Keratinocyte (primary cell): ENCODE results near the gene DNAJC11. TPM values are rescaled to one million over a fixed set of nuclear protein-coding genes. Genes with fewer than 3 reads are reported as not detected.

Experiments
- DNase-seq: peaks from one replicate; pipeline ENCODE4 v3.0.0-alpha.2; 2011; ENCODE audit warnings: low read depth, missing footprints, low spot score
- FAIRE-seq: peaks from 2 replicates; lab custom pipeline; 2011; peaks lifted over from hg19 to GRCh38; lab: Jason Lieb, UNC
- H2AFZ ChIP-seq: 2 replicates; pipeline ENCODE4 v1.6.0; 2012; ENCODE audit warnings: low read length, control low read depth, inconsistent platforms; ENCODE audit not compliant: control insufficient read depth
- H3K27ac ChIP-seq: 2 replicates; pipeline ENCODE4 v1.5.1; 2011; ENCODE audit warnings: low read length; ENCODE audit not compliant: control insufficient read depth, insufficient read depth
- H3K27me3 ChIP-seq: 3 replicates; pipeline ENCODE4 v1.6.0; 2011; ENCODE audit warnings: low read length; ENCODE audit not compliant: control insufficient read depth, insufficient read depth; ENCODE audit errors: extremely low read depth
- H3K36me3 ChIP-seq, 2 experiments: 2 replicates in 1 of 2; 3 replicates in 1 of 2; pipeline ENCODE4 v1.5.1; 2011; ENCODE audit warnings: low read length in 2 of 2, mild to moderate bottlenecking in 1 of 2; ENCODE audit not compliant: control insufficient read depth in 2 of 2, insufficient read depth in 2 of 2; ENCODE audit errors: extremely low read depth in 1 of 2
- H3K4me1 ChIP-seq: 3 replicates; pipeline ENCODE4 v1.5.1; 2011; ENCODE audit warnings: low read length; ENCODE audit not compliant: control insufficient read depth, insufficient read depth; ENCODE audit errors: extremely low read depth
- H3K4me2 ChIP-seq: 3 replicates; pipeline ENCODE4 v1.6.0; 2011; ENCODE audit warnings: low read depth, low read length; ENCODE audit not compliant: control insufficient read depth, insufficient read depth; ENCODE audit errors: extremely low read depth
- H3K4me3 ChIP-seq, 3 experiments: fragments of 200-600 bp in 1 of 3; sonication (generic) in 1 of 3; 2 replicates in 2 of 3; 3 replicates in 1 of 3; pipeline ENCODE4 v1.5.1; 2011 to 2016; ENCODE audit warnings: low read length in 3 of 3, mild to moderate bottlenecking in 3 of 3, control low read depth in 2 of 3, inconsistent platforms in 1 of 3, low read depth in 1 of 3, mixed read lengths in 1 of 3, mixed run types in 1 of 3, moderate library complexity in 1 of 3; ENCODE audit not compliant: control insufficient read depth in 2 of 3, insufficient read depth in 2 of 3; ENCODE audit errors: extremely low read depth in 1 of 3
- H3K79me2 ChIP-seq: 2 replicates; pipeline ENCODE4 v1.6.0; 2012; ENCODE audit warnings: low read length; ENCODE audit not compliant: control insufficient read depth, insufficient read depth
- H3K9ac ChIP-seq: 3 replicates; pipeline ENCODE4 v1.6.0; 2011; ENCODE audit warnings: low read length; ENCODE audit not compliant: control insufficient read depth, insufficient read depth; ENCODE audit errors: extremely low read depth
- H3K9me1 ChIP-seq: 3 replicates; pipeline ENCODE4 v1.6.0; 2011; ENCODE audit warnings: low read length; ENCODE audit not compliant: control insufficient read depth, insufficient read depth; ENCODE audit errors: extremely low read depth
- H3K9me3 ChIP-seq: 2 replicates; pipeline ENCODE4 v1.5.1; 2012; ENCODE audit warnings: low read depth, low read length; ENCODE audit not compliant: control insufficient read depth
- H4K20me1 ChIP-seq: 3 replicates; pipeline ENCODE4 v1.6.0; 2011; ENCODE audit warnings: low read length; ENCODE audit not compliant: control insufficient read depth, insufficient read depth; ENCODE audit errors: extremely low read depth
- CTCF ChIP-seq, 3 experiments: IDR thresholded peaks in 1 of 3; conservative IDR thresholded peaks in 1 of 3; optimal IDR thresholded peaks in 1 of 3; 2 replicates in 2 of 3; 3 replicates in 1 of 3; pipeline versions ENCODE3 to v1.5.1; 2011; ENCODE audit warnings: low read length in 3 of 3, mild to moderate bottlenecking in 3 of 3, moderate library complexity in 2 of 3, control low read depth in 1 of 3, inconsistent platforms in 1 of 3; ENCODE audit not compliant: insufficient read depth in 2 of 3; ENCODE audit errors: extremely low read depth in 1 of 3
- EZH2 ChIP-seq: IDR thresholded peaks from one replicate; pipeline ENCODE4 v1.6.1; 2012; ENCODE audit warnings: inconsistent platforms, mild to moderate bottlenecking, low read length, moderate library complexity
- dilution Hi-C: fragments of 300-500 bp; cut with MboI; formaldehyde crosslinking; loops from one replicate; pipeline ENCODE4 v1.7.0; 2020; ENCODE audit warnings: low sequenced_read_pairs; ENCODE audit not compliant: extremely low pct_ligation_motif_present
- polyA plus RNA-seq, 5 experiments: library from polyadenylated mRNA; depleted of rRNA in 3 of 5; stranded (reverse) in 3 of 5; stranded (forward) in 1 of 5; unstranded in 1 of 5; fragments of >200 nt; gene quantifications; 1 replicate in 1 of 5; 2 replicates in 3 of 5; 3 replicates in 1 of 5; pipeline versions ENCODE4 v1.2.1 to v1.2.3, GENCODE V29; 2011 to 2012; ENCODE audit warnings: missing spikeins in 2 of 5, low read depth in 1 of 5, low replicate concordance in 1 of 5

DNAJC11 gene
- polyA plus RNA-seq, 1 donor (not counting 4 experiments of a cell fraction or from before 2014, with no cell fraction given), result 40.8 TPM

- FAIRE-seq, result no peak
Observed at GRCh38 chr1:6694121-6694713, 7.4 kb downstream of the DNAJC11 start.

GRCh38 chr1:6692956-6693355 is 8.7 kb downstream of the DNAJC11 start:
- Histone ChIP-seq H4K20me1 (no peaks in the 10 kb centered on the region), H3K27me3 (no peaks in the 10 kb centered on the region), H3K4me3 (no peak overlapping the region), H3K79me2 (peaks cover 59% of the 10 kb centered on the region), H3K9me1 (no peaks in the 10 kb centered on the region), H3K9me3 (no peaks in the 10 kb centered on the region), H3K4me2 (no peak overlapping the region), H2AFZ (no peak overlapping the region), H3K4me1 (no peaks in the 10 kb centered on the region), H3K9ac (no peak overlapping the region), H3K27ac (no peak overlapping the region), H3K36me3 (peaks cover 2 to 3% of the 10 kb centered on the region in 2 experiments)
- no peak for DNase-seq
- FAIRE-seq, result no peak
- dilution Hi-C loops, result no loop called here
- TF ChIP-seq CTCF (optimal IDR thresholded peaks at IDR 0.05 in 1 of 3, IDR thresholded peaks at IDR 0.05 in 1 of 3, conservative IDR thresholded peaks at IDR 0.05 in 1 of 3; ENCODE audit: extremely low read depth in 1 of 3, insufficient read depth in 2 of 3, low read length in 3 of 3) (no peak), EZH2 (no peak)

More at GRCh38 chr1:6694121-6694713, 7.4 kb downstream of the DNAJC11 start:
- no peaks in the 10 kb centered on the region for H3K9me1 ChIP-seq
- no peak overlapping the region for H3K27ac ChIP-seq
- H3K4me1 ChIP-seq, result no peaks in the 10 kb centered on the region
- no peak overlapping the region for H3K4me2 ChIP-seq
- no peaks in the 10 kb centered on the region for H4K20me1 ChIP-seq
- H3K9ac ChIP-seq, result no peak overlapping the region
- no peak for DNase-seq
- dilution Hi-C loops, result no loop called here
- peaks cover 2 to 3% of the 10 kb centered on the region in 2 experiments for H3K36me3 ChIP-seq
- H3K79me2 ChIP-seq, result peaks cover 60% of the 10 kb centered on the region
- no peaks in the 10 kb centered on the region for H3K27me3 ChIP-seq
- no peaks in the 10 kb centered on the region for H3K9me3 ChIP-seq
- TF ChIP-seq CTCF (optimal IDR thresholded peaks at IDR 0.05 in 1 of 3, IDR thresholded peaks at IDR 0.05 in 1 of 3, conservative IDR thresholded peaks at IDR 0.05 in 1 of 3; ENCODE audit: extremely low read depth in 1 of 3, insufficient read depth in 2 of 3, low read length in 3 of 3) (no peak), EZH2 (no peak)
- no peak overlapping the region for H3K4me3 ChIP-seq
- H2AFZ ChIP-seq, result no peak overlapping the region
